B cell (primary cell): ENCODE results near the gene SPTLC2.

Source experiments
- EZH2 ChIP-seq: IDR thresholded peaks from 2 replicates; pipeline ENCODE4 v1.6.1; 2012; ENCODE audit warnings: borderline replicate concordance, low read depth, mild to moderate bottlenecking, moderate library complexity, low read length; ENCODE audit not compliant: insufficient read depth, poor library complexity, severe bottlenecking
- TF ChIP-seq, protein P1 (sequence below): fragments of 200-600 bp; IDR thresholded peaks from one replicate; pipeline ENCODE4 v1.8.0; 2022; ENCODE audit warnings: antibody characterized with exemption, mild to moderate bottlenecking

DNA sequence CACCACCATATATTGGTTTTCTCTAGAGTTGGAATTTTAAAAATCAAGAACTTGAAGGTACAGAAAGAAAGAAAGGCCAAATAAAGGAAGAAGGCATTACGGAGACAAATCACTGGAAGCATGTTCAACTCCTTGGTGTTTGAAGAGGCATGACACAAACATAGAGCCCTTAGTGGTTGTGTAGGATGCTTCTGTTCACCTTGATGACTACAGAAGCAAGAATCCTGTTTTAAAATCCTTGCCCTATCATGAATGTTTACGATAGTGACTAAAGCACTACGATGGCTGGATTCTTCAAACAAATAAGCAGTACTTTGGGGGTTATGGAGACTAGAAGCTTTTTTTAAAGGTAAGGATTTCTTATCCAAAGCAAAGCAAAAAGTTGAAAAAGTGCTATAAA is 107.6 kb downstream of the SPTLC2 start:
- TF ChIP-seq, protein P1, sequence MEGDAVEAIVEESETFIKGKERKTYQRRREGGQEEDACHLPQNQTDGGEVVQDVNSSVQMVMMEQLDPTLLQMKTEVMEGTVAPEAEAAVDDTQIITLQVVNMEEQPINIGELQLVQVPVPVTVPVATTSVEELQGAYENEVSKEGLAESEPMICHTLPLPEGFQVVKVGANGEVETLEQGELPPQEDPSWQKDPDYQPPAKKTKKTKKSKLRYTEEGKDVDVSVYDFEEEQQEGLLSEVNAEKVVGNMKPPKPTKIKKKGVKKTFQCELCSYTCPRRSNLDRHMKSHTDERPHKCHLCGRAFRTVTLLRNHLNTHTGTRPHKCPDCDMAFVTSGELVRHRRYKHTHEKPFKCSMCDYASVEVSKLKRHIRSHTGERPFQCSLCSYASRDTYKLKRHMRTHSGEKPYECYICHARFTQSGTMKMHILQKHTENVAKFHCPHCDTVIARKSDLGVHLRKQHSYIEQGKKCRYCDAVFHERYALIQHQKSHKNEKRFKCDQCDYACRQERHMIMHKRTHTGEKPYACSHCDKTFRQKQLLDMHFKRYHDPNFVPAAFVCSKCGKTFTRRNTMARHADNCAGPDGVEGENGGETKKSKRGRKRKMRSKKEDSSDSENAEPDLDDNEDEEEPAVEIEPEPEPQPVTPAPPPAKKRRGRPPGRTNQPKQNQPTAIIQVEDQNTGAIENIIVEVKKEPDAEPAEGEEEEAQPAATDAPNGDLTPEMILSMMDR, result no peak
- no peak for TF ChIP-seq EZH2
